Prostate gland (tissue), 2 donors: Measurements from ENCODE around the gene TTC39B. TPM values are rescaled to one million over a fixed set of nuclear protein-coding genes. Genes with fewer than 3 reads are reported as not detected.

Experiments
- DNase-seq: peaks from one replicate; pipeline ENCODE4 v3.0.0-alpha.2; 2019; ENCODE audit warnings: low spot score
- H3K27ac ChIP-seq, 2 donors: fragments of 200-600 bp; sonication (generic); 2 replicates each; pipeline ENCODE4 v1.5.1; 2017 to 2019
- H3K27me3 ChIP-seq: fragments of 200-600 bp; sonication (generic); replicated peaks from 2 replicates; pipeline ENCODE4 v1.5.1; 2019; ENCODE audit not compliant: insufficient read depth
- H3K36me3 ChIP-seq, 2 donors: fragments of 200-600 bp; sonication (generic); 1 replicate in 1 of 2; 2 replicates in 1 of 2; pipeline versions ENCODE4 v1.5.1 to v1.8.1; 2017 to 2019
- H3K4me1 ChIP-seq: fragments of 200-600 bp; sonication (generic); replicated peaks from 2 replicates; pipeline ENCODE4 v1.5.1; 2019
- H3K4me3 ChIP-seq, 2 donors: fragments of 200-600 bp; sonication (generic); 2 replicates each; pipeline ENCODE4 v1.5.1; 2017 to 2019
- H3K9me3 ChIP-seq: fragments of 200-600 bp; sonication (generic); 2 replicates; pipeline ENCODE4 v1.5.1; 2017
- POLR2A ChIP-seq: fragments of 450-650 bp; IDR thresholded peaks from one replicate; pipeline ENCODE4 v1.6.1; 2016; ENCODE audit warnings: antibody characterized with exemption, mild to moderate bottlenecking
- POLR2AphosphoS5 ChIP-seq: sonication (generic); formaldehyde crosslinking; IDR thresholded peaks from one replicate; pipeline ENCODE4 v1.6.1; 2017; ENCODE audit warnings: antibody characterized with exemption
- WGBS: methylation state at CpG from one replicate; pipeline ENCODE4 v1.1.5; 2018; 5-methylcytosine and 5-hydroxymethylcytosine counted together
- intact Hi-C: fragments of 100-400 bp; cut with DNase I; formaldehyde crosslinking; loops from one replicate; pipeline ENCODE4 v1.14.2; 2022
- total RNA-seq, 2 donors: library from RNA; depleted of rRNA; stranded (reverse); fragments of >200 nt; gene quantifications; one replicate each; pipeline ENCODE4 v1.1.0, GENCODE V29; 2016
- TF ChIP-seq, protein P1 (sequence below), 4 experiments: fragments of 200-600 bp in 2 of 4; fragments of 450-650 bp in 2 of 4; sonication (generic) in 2 of 4; IDR thresholded peaks; 1 replicate in 3 of 4; 2 replicates in 1 of 4; pipeline ENCODE4 v1.5.1; 2016 to 2019; ENCODE audit warnings: antibody characterized with exemption in 4 of 4, mild to moderate bottlenecking in 2 of 4, moderate library complexity in 2 of 4

Gene TTC39B
- total RNA-seq, 2 donors from 2014 or later = 4.2 to 4.3 TPM

DNA sequence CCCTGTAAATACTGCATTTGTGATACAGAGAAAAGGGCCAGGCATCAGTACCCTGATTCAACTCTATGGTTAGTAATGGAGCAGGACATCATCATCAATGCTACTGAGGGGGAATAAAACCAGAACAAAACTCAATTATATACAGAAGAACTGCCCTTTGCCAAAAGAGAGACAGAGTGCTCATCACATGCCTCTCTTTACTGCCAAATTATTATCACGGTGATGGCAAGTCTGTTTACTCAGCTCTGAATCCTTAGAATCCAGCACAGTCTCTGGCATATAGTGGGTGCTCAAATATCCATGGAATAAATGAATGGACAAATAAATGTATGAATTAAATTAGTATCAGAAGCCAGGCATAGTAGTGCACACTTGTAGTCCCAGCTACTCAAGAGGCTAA lies 130.2 kb downstream of the TTC39B start:
- WGBS = 59% methylated on average over 1 of the region's 1 CpG
- no peaks in the 10 kb centered on the region for H3K36me3 ChIP-seq

DNA sequence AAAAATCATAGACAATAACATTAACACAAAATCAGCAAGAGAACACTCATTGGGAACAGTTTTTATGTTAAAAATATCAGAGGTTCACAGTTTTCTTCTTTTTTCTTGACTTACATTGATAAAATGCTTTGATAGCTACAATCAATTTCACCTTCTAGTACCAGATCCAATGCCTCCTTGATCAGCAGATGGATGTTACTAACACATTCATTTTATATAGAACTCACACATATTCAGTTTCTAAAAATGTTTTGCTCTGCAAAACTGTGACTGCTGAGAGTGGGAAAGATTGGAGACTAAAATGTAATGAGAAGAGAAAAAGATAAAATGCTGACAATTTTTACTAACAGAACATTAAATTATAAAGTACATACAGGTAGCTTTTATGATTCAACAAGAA lies 143.1 kb downstream of the TTC39B start:
- TF ChIP-seq POLR2A (no peak), POLR2AphosphoS5 (no peak)
- TF ChIP-seq, protein P1, sequence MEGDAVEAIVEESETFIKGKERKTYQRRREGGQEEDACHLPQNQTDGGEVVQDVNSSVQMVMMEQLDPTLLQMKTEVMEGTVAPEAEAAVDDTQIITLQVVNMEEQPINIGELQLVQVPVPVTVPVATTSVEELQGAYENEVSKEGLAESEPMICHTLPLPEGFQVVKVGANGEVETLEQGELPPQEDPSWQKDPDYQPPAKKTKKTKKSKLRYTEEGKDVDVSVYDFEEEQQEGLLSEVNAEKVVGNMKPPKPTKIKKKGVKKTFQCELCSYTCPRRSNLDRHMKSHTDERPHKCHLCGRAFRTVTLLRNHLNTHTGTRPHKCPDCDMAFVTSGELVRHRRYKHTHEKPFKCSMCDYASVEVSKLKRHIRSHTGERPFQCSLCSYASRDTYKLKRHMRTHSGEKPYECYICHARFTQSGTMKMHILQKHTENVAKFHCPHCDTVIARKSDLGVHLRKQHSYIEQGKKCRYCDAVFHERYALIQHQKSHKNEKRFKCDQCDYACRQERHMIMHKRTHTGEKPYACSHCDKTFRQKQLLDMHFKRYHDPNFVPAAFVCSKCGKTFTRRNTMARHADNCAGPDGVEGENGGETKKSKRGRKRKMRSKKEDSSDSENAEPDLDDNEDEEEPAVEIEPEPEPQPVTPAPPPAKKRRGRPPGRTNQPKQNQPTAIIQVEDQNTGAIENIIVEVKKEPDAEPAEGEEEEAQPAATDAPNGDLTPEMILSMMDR (IDR thresholded peaks at IDR 0.05) = no peak
- Histone ChIP-seq H3K27ac (no peak overlapping the region), H3K4me3 (no peak overlapping the region), H3K36me3 (no peaks in the 10 kb centered on the region), H3K4me1 (no peaks in the 10 kb centered on the region), H3K27me3 (no peaks in the 10 kb centered on the region), H3K9me3 (no peaks in the 10 kb centered on the region)
- intact Hi-C loops = loop anchor here (10.0 kb wide), 1 partner anchor 59 kb away; no protein-coding TSS in a partner anchor
- no peak for DNase-seq

More for the DNA sequence above, 130.2 kb downstream of the TTC39B start:
- no peak for DNase-seq
- H3K27ac ChIP-seq = no peak overlapping the region
- no peaks in the 10 kb centered on the region for H3K9me3 ChIP-seq
- H3K4me1 ChIP-seq = no peaks in the 10 kb centered on the region
- TF ChIP-seq POLR2A (no peak), POLR2AphosphoS5 (no peak)
- TF ChIP-seq, protein P1 (IDR thresholded peaks at IDR 0.05) = no peak
- H3K4me3 ChIP-seq = no peak overlapping the region
- no peaks in the 10 kb centered on the region for H3K27me3 ChIP-seq
- intact Hi-C loops = no loop called here

DNA sequence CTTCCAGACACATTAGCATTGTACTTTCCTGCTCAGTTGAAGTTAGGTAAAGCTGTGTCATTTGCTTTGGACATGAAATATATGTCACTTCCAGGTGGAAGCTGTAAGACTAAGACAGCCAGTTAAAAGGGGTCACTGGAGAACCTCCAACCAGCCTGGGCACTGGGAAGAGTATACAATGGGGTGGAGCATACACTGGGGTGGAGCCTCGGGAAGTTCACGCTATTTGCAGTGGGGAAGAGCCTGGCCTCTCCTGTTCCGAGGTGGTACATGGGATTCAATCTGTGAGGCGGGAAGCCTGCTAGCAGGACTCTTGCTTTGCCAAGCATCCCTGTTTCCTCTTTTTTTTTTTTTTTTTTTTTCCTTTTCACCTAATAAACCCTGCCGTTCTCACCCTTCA lies 145.3 kb downstream of the TTC39B start:
- Histone ChIP-seq H3K27ac (no peak overlapping the region), H3K36me3 (no peaks in the 10 kb centered on the region), H3K4me3 (no peak overlapping the region), H3K9me3 (no peaks in the 10 kb centered on the region), H3K27me3 (no peaks in the 10 kb centered on the region), H3K4me1 (no peaks in the 10 kb centered on the region)
- intact Hi-C loops = loop anchor here (10.0 kb wide), 1 partner anchor 57 kb away; no protein-coding TSS in a partner anchor
- no peak for DNase-seq
- 73% methylated on average over 5 of the region's 5 CpGs for WGBS
- no peak for TF ChIP-seq POLR2AphosphoS5
- TF ChIP-seq POLR2A = no peak
- TF ChIP-seq, protein P1 (IDR thresholded peaks at IDR 0.05) = no peak

DNA sequence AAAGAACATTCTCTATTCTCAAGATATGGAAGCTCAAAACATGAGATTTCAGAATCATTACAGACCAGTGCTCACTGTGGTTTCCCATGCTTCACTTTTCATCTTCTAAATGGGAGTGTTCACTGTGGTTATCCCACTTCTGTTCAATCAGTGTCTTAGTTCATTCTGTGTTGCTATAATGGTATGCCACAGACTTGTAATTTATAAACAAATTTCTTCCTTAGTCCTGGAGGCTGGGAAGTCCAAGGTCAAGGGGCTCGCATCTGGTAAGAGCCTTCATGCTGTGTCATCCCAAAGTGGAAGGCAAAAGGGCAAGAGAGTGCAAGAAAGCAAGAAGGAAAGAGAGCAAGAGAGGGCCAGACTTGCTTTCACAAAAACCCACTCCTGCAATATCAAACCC lies 146.3 kb downstream of the TTC39B start:
- TF ChIP-seq POLR2AphosphoS5 = no peak
- no peak for TF ChIP-seq POLR2A
- TF ChIP-seq, protein P1 (IDR thresholded peaks at IDR 0.05) = no peak
- no peaks in the 10 kb centered on the region for H3K36me3 ChIP-seq
- DNase-seq = no peak
- H3K27me3 ChIP-seq = no peaks in the 10 kb centered on the region
- intact Hi-C loops = loop anchor here (10.0 kb wide), 1 partner anchor 56 kb away; no protein-coding TSS in a partner anchor
- H3K9me3 ChIP-seq = no peaks in the 10 kb centered on the region
- no peaks in the 10 kb centered on the region for H3K4me1 ChIP-seq
- no peak overlapping the region for H3K4me3 ChIP-seq
- WGBS = 92% methylated on average over 1 of the region's 1 CpG
- H3K27ac ChIP-seq = no peak overlapping the region

DNA sequence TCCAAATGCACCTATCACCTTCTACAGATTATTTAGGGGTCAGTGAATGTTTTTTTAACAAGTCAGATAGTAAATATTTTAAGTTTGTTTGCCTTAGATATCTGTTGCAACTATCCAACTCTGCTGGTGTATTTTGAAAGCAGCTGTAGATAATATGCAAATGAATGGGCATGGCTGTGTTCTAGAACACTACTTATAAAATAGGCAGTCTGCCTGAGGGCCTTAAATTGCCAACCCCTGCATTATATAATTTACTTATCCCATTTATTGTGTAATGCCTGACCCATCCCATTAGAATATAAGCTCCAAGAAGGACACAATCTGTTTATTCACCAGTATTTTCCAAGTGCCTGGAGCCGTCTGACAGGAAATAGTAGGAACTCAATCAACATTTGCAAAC lies 149.0 kb downstream of the TTC39B start:
- no peaks in the 10 kb centered on the region for H3K4me1 ChIP-seq
- TF ChIP-seq POLR2A (no peak), POLR2AphosphoS5 (no peak)
- TF ChIP-seq, protein P1 (IDR thresholded peaks at IDR 0.05) = no peak
- no peaks in the 10 kb centered on the region for H3K27me3 ChIP-seq
- H3K27ac ChIP-seq = no peak overlapping the region
- no peaks in the 10 kb centered on the region for H3K9me3 ChIP-seq
- intact Hi-C loops = no loop called here
- no peak for DNase-seq
- H3K36me3 ChIP-seq = no peaks in the 10 kb centered on the region
- no peak overlapping the region for H3K4me3 ChIP-seq
- 79% methylated on average over 1 of the region's 1 CpG for WGBS
